NCI-H1417 (cell line): ENCODE results near the gene CFAP99.

Source experiments
- DNase-seq, 3 experiments: peaks; one replicate each; lab custom pipeline; 2025; lab: John Stamatoyannopoulos, UW

CFAP99 gene

GRCh38 chr4:2411786-2412510 is 6.8 kb upstream of the CFAP99 start:
- DNase-seq = no peak

GRCh38 chr4:2412534-2412884 is 6.2 kb upstream of the CFAP99 start:
- peak in 2 of 3 experiments; percentile 49 to 72 for DNase-seq

- peak; percentile 60 to 96 (median 92) for DNase-seq
These were observed 5.7 kb upstream of the CFAP99 start for GRCh38 chr4:2412885-2413716.

- DNase-seq = no peak
These were observed 4.7 kb upstream of the CFAP99 start for GRCh38 chr4:2413821-2414610.

- DNase-seq = no peak
These were observed 3.5 kb upstream of the CFAP99 start for GRCh38 chr4:2415213-2415612.

GRCh38 chr4:2415881-2416563 is 2.7 kb upstream of the CFAP99 start:
- no peak for DNase-seq

- DNase-seq = peak in 1 of 3 experiments; percentile 20
These were observed 2.1 kb upstream of the CFAP99 start for GRCh38 chr4:2416564-2417225.

- peak in 2 of 3 experiments; percentile 34 to 38 for DNase-seq
These were observed 1.5 kb upstream of the CFAP99 start for GRCh38 chr4:2417226-2417764.

- DNase-seq = peak in 1 of 3 experiments; percentile 56
These were observed 748 bp upstream of the CFAP99 start, which contains the start of gene ZFYVE28 for GRCh38 chr4:2417765-2418649. Gene ZFYVE28 (minus strand): TSS chr4:2418645. CDS start chr4:2418323, 322 bp downstream.

- no peak for DNase-seq
These were observed 1.1 kb downstream of the CFAP99 start for GRCh38 chr4:2419814-2420213.

GRCh38 chr4:2421928-2422327 is 3.2 kb downstream of the CFAP99 start:
- DNase-seq = no peak

GRCh38 chr4:2423066-2423465 is 4.3 kb downstream of the CFAP99 start:
- DNase-seq = no peak

- DNase-seq = no peak
These were observed 4.9 kb downstream of the CFAP99 start for GRCh38 chr4:2423695-2424094.

- DNase-seq = no peak
These were observed 5.8 kb downstream of the CFAP99 start for GRCh38 chr4:2424581-2424980.

- DNase-seq = no peak
These were observed 6.8 kb downstream of the CFAP99 start for GRCh38 chr4:2425386-2426068.

GRCh38 chr4:2426069-2426397 is 7.3 kb downstream of the CFAP99 start:
- DNase-seq = no peak

GRCh38 chr4:2426711-2427275 is 8.0 kb downstream of the CFAP99 start:
- DNase-seq = no peak

- DNase-seq = no peak
These were observed 8.9 kb downstream of the CFAP99 start for GRCh38 chr4:2427383-2428334.
